ENCODE data around the gene AAK1.

GRCh38 chr2:69604026-69604678 lies 39.4 kb downstream of the AAK1 start:
- TF ChIP-seq CTCF (IDR thresholded peaks at IDR 0.05; ENCODE audit: insufficient read depth, low read length, poor library complexity, severe bottlenecking) (no peak), EZH2phosphoT487 (conservative IDR thresholded peaks at IDR 0.05; ENCODE audit: low read length) (no peak)
